ENCODE results near the gene CCDC83. TPM values are rescaled to one million over a fixed set of nuclear protein-coding genes. Genes with fewer than 3 reads are reported as not detected.

The CCDC83 gene
- total and polyA plus RNA-seq, 11 donors, result not detected

DNA sequence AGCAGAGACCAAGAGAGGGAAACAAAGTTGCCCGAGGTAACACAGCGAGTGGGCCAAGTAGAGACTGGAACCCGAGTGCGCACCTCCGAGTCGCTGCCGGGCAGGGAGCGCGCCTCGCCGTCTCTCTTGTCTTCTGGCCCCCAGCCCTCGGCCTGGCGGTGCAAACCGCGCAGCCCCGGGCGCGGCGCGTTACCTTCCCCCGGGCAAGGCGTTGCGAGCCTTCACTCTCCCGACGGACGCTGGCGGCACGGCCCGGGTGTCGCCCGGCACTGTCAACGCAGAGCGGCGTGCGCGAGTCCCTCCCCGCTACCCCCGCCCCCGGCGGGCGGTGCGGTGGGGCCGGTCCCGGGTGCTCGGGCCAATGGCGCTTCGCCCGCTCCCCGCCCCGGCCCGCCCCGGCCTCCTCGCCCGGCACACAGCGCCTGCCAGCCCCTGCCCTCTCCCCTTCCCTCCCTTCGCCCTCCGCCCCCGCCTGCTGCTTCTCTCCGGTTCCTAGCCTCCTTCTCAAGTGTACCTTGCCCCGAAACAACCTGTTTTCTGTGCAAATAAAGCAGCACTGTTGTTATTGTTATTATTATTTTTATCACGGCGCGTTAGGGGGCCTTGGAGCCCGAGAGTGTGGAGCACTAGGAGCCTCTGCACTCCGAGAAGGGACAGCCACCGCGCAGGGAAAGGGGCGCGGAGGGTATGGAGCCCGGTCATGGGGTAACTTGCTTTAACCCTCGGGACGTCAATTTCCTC, 44.1 kb upstream of the CCDC83 start, which contains the start of gene SYTL2:
TSS of gene SYTL2 (minus strand) at position 271 of the 741 bp plus-strand sequence. CDS start 53,416 bp downstream, outside the sequence.
- WGBS, 4 donors, result 1 to 3% (median 1%) methylated on average over 38 to 72 of the region's 72 CpGs
- H3K4me3 ChIP-seq, result peak within 1 kb of the TSS; percentile 22 to 87 (median 66)
- no peaks in the 10 kb centered on the region for H3K9me3 ChIP-seq
- ATAC-seq, result peak; percentile 91 to 99 (median 98)
- peaks cover 0 to 20% (median 8%) of the 10 kb centered on the region in 12 donors for H3K4me1 ChIP-seq
- H3K27me3 ChIP-seq, result peaks cover 0 to 4% (median 0%) of the 10 kb centered on the region in 9 donors
- peak; percentile 74 to 90 (median 81) for DNase-seq
- intact Hi-C loops (cut with DNase I), result loop anchor here in 2 of 10 donors (5.0 to 10.0 kb wide), 3 partner anchors 119 to 441 kb away; no protein-coding TSS in a partner anchor
- H3K36me3 ChIP-seq, result no peaks in the 10 kb centered on the region
- peak within 1 kb of the TSS in 6 of 12 donors; percentile 13 to 49 (median 34) for H3K27ac ChIP-seq
- TF ChIP-seq POLR2A (IDR thresholded peaks at IDR 0.05), result peak in 1 of 2 donors; percentile 87
- TF ChIP-seq, protein P1, sequence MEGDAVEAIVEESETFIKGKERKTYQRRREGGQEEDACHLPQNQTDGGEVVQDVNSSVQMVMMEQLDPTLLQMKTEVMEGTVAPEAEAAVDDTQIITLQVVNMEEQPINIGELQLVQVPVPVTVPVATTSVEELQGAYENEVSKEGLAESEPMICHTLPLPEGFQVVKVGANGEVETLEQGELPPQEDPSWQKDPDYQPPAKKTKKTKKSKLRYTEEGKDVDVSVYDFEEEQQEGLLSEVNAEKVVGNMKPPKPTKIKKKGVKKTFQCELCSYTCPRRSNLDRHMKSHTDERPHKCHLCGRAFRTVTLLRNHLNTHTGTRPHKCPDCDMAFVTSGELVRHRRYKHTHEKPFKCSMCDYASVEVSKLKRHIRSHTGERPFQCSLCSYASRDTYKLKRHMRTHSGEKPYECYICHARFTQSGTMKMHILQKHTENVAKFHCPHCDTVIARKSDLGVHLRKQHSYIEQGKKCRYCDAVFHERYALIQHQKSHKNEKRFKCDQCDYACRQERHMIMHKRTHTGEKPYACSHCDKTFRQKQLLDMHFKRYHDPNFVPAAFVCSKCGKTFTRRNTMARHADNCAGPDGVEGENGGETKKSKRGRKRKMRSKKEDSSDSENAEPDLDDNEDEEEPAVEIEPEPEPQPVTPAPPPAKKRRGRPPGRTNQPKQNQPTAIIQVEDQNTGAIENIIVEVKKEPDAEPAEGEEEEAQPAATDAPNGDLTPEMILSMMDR (IDR thresholded peaks at IDR 0.05), result peak in 4 of 12 donors; percentile 11 to 38 (median 22)

DNA sequence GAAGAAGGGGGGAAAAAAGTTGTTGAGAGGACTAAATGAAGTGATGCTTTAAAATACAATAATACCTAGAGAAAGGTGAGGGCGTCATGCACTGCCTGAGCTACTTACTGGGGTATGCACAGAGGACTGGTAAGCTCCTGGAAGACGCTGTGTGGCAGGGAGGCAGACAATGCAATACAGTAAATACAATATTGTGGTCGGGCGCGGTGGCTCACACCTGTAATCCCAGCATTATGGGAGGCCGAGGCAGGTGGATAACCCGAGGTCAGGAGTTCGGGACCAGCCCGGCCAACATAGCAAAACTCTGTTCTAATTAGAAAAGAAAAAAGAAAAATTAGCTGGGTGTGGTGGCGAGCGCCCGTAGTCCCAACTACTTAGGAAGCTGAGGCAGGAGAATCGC, 43.6 kb upstream of the CCDC83 start:
- H3K9me3 ChIP-seq, result no peaks in the 10 kb centered on the region
- no peaks in the 10 kb centered on the region for H3K36me3 ChIP-seq
- WGBS, 4 donors, result 84 to 86% (median 84%) methylated on average over 13 of the region's 13 CpGs
- no peak for ATAC-seq
- intact Hi-C loops (cut with DNase I), result loop anchor here in 2 of 10 donors (5.0 to 10.0 kb wide), 3 partner anchors 119 to 441 kb away; no protein-coding TSS in a partner anchor
- peaks cover 0 to 20% (median 8%) of the 10 kb centered on the region in 12 donors for H3K4me1 ChIP-seq
- TF ChIP-seq, protein P1 (IDR thresholded peaks at IDR 0.05), result no peak
- no peak for TF ChIP-seq POLR2A (IDR thresholded peaks at IDR 0.05)
- peak overlapping the region; percentile 22 to 87 (median 66) for H3K4me3 ChIP-seq
- no peak for DNase-seq
- peaks cover 0 to 4% (median 0%) of the 10 kb centered on the region in 9 donors for H3K27me3 ChIP-seq
- H3K27ac ChIP-seq, result peak overlapping the region in 1 of 12 donors; percentile 35

DNA sequence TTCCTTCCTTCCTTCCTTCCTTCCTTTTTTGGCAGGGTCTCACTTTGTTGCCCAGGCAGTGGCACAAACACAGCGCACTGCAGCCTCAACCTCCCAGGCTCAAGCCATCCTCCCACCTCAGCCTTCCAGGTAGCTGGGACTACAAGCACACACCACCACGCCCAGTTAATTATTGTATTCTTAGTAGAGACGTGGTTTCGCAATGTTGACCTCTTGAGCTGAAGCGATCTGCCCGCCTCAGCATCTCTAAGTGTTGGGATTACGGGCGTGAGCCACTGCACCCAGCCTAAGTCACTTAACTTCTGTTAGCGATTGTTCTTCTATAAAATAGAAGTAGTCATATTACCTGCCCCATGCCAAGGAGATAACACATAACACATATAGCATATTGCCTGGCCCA, 41.5 kb upstream of the CCDC83 start:
- TF ChIP-seq POLR2A (IDR thresholded peaks at IDR 0.05), result no peak
- TF ChIP-seq, protein P1 (IDR thresholded peaks at IDR 0.05), result no peak
- Histone ChIP-seq H3K36me3 (no peaks in the 10 kb centered on the region), H3K9me3 (no peaks in the 10 kb centered on the region), H3K4me1 (peaks cover 0 to 20% (median 8%) of the 10 kb centered on the region in 12 donors), H3K4me3 (no peak overlapping the region), H3K27ac (no peak overlapping the region), H3K27me3 (peaks cover 0 to 4% (median 0%) of the 10 kb centered on the region in 9 donors)
- DNase-seq (no peak), ATAC-seq (no peak)
- WGBS, 4 donors, result 93 to 95% (median 94%) methylated on average over 9 of the region's 9 CpGs
- intact Hi-C loops (cut with DNase I), result loop anchor here in 2 of 10 donors (5.0 to 10.0 kb wide), 3 partner anchors 121 to 439 kb away; no protein-coding TSS in a partner anchor

Measured in heart left ventricle (tissue), 16 donors.